H1 (cell line): ENCODE results near the gene DTX2. TPM values are rescaled to one million over a fixed set of nuclear protein-coding genes. Genes with fewer than 3 reads are reported as not detected.
"Not testable (repeated sequence)": the region's sequence is repeated elsewhere in the genome, so short reads cannot be mapped to it uniquely, and the experiment has no call there.

Source experiments
- CTCF ChIA-PET: fragments of 300-600 bp; sonication (Branson Sonifier 250); formaldehyde crosslinking; loops from one replicate; lab custom pipeline; 2021; ENCODE audit not compliant: partially characterized antibody; lab: Charles Lee
- POLR2A ChIA-PET: fragments of 300-600 bp; sonication (Branson Sonifier 250); formaldehyde crosslinking; loops from one replicate; lab custom pipeline; 2021; ENCODE audit warnings: inconsistent platforms; ENCODE audit not compliant: partially characterized antibody; lab: Charles Lee
- DNase-seq, 2 experiments: peaks; one replicate each; pipeline versions ENCODE4 v3.0.0 to v3.0.0-alpha.2; 2010 to 2022; ENCODE audit warnings: low spot score in 2 of 2, low read depth in 1 of 2, mixed read lengths in 1 of 2
- FAIRE-seq: peaks from 2 replicates; lab custom pipeline; 2011; peaks lifted over from hg19 to GRCh38; lab: Jason Lieb, UNC
- H2AFZ ChIP-seq: 2 replicates; pipeline ENCODE4 v1.8.1; 2012; ENCODE audit warnings: low read length, inconsistent platforms
- H2AK5ac ChIP-seq: 2 replicates; pipeline ENCODE4 v1.6.1; 2013; ENCODE audit warnings: low read depth, low read length
- H2BK120ac ChIP-seq: replicated peaks from 2 replicates; pipeline ENCODE3; 2013; ENCODE audit warnings: low read depth, low read length, inconsistent platforms
- H2BK12ac ChIP-seq: 2 replicates; pipeline ENCODE4 v1.6.1; 2013; ENCODE audit warnings: low read depth, low read length
- H2BK15ac ChIP-seq: 2 replicates; pipeline ENCODE4 v1.6.1; 2013; ENCODE audit warnings: low read length
- H2BK20ac ChIP-seq: 2 replicates; pipeline ENCODE4 v1.6.1; 2013; ENCODE audit warnings: low read length
- H2BK5ac ChIP-seq: 2 replicates; pipeline ENCODE4 v1.6.1; 2013; ENCODE audit warnings: low read depth, low read length
- H3K14ac ChIP-seq: 2 replicates; pipeline ENCODE4 v1.6.1; 2013; ENCODE audit warnings: inconsistent platforms; ENCODE audit not compliant: insufficient read length
- H3K18ac ChIP-seq: 2 replicates; pipeline ENCODE4 v1.6.1; 2013; ENCODE audit warnings: low read length; ENCODE audit errors: extremely low read depth
- H3K23ac ChIP-seq: 2 replicates; pipeline ENCODE4 v1.6.1; 2013; ENCODE audit warnings: inconsistent platforms; ENCODE audit not compliant: insufficient read length
- H3K23me2 ChIP-seq: 2 replicates; pipeline ENCODE4 v1.6.1; 2013; ENCODE audit warnings: low read depth, low read length
- H3K27ac ChIP-seq: 2 replicates; pipeline ENCODE4 v1.6.1; 2011; ENCODE audit warnings: low read depth, low read length, inconsistent platforms
- H3K27me3 ChIP-seq, 4 experiments: replicated peaks in 1 of 4; 1 replicate in 1 of 4; 2 replicates in 3 of 4; pipeline versions ENCODE4 v1.6.1 to v1.8.1; 2011 to 2013; ENCODE audit warnings: low read length in 3 of 4, mild to moderate bottlenecking in 3 of 4, inconsistent platforms in 2 of 4, mixed read lengths in 2 of 4, moderate library complexity in 1 of 4; ENCODE audit not compliant: control insufficient read depth in 3 of 4, insufficient read depth in 3 of 4; ENCODE audit errors: extremely low read depth in 1 of 4
- H3K36me3 ChIP-seq, 4 experiments: 2 replicates each; pipeline versions ENCODE4 v1.6.1 to v1.8.1; 2011 to 2013; ENCODE audit warnings: mild to moderate bottlenecking in 4 of 4, low read length in 3 of 4, moderate library complexity in 2 of 4, control low read depth in 1 of 4, inconsistent platforms in 1 of 4; ENCODE audit not compliant: insufficient read depth in 4 of 4, control insufficient read depth in 2 of 4
- H3K4ac ChIP-seq: replicated peaks from 2 replicates; pipeline ENCODE3; 2013; ENCODE audit warnings: low read length, low read depth, mixed read lengths, inconsistent platforms; ENCODE audit not compliant: insufficient read length
- H3K4me1 ChIP-seq, 4 experiments: replicated peaks in 1 of 4; 1 replicate in 1 of 4; 2 replicates in 3 of 4; pipeline versions ENCODE4 v1.6.1 to v1.8.1; 2011 to 2013; ENCODE audit warnings: low read length in 3 of 4, inconsistent platforms in 2 of 4, mixed read lengths in 1 of 4; ENCODE audit not compliant: insufficient read depth in 4 of 4, control insufficient read depth in 3 of 4
- H3K4me2 ChIP-seq, 2 experiments: 2 replicates each; pipeline versions ENCODE4 v1.6.1 to v1.8.1; 2011 to 2013; ENCODE audit warnings: low read depth in 2 of 2, low read length in 2 of 2, control low read depth in 1 of 2, inconsistent platforms in 1 of 2, mild to moderate bottlenecking in 1 of 2; ENCODE audit not compliant: insufficient read depth in 1 of 2
- H3K4me3 ChIP-seq, 4 experiments: fragments of 200-600, 300-600 bp in 1 of 4; sonication (generic), shearing (Covaris generic), sonication (Bioruptor Twin) in 1 of 4; 2 replicates each; pipeline versions ENCODE4 v1.5.1 to v1.8.1; 2011 to 2016; ENCODE audit warnings: low read length in 4 of 4, low read depth in 3 of 4, control low read depth in 2 of 4, inconsistent platforms in 2 of 4, mild to moderate bottlenecking in 2 of 4, mixed read lengths in 1 of 4, moderate library complexity in 1 of 4; ENCODE audit not compliant: insufficient read depth in 2 of 4; ENCODE audit errors: extremely low read depth in 1 of 4
- H3K56ac ChIP-seq: replicated peaks from 2 replicates; pipeline ENCODE3; 2013; ENCODE audit warnings: low read depth, mild to moderate bottlenecking, mixed read lengths, low read length, inconsistent platforms; ENCODE audit not compliant: insufficient read length
- H3K79me1 ChIP-seq: 2 replicates; pipeline ENCODE4 v1.6.1; 2013; ENCODE audit warnings: low read depth, low read length, control low read depth
- H3K79me2 ChIP-seq, 2 experiments: 2 replicates each; pipeline versions ENCODE4 v1.6.1 to v1.8.1; 2012 to 2013; ENCODE audit warnings: low read length in 2 of 2, mild to moderate bottlenecking in 2 of 2, inconsistent platforms in 1 of 2; ENCODE audit not compliant: insufficient read depth in 2 of 2, control insufficient read depth in 1 of 2
- H3K9ac ChIP-seq, 4 experiments: replicated peaks in 1 of 4; 1 replicate in 1 of 4; 2 replicates in 3 of 4; pipeline versions ENCODE4 v1.6.1 to v1.8.1; 2011 to 2013; ENCODE audit warnings: low read depth in 3 of 4, low read length in 3 of 4, control low read depth in 2 of 4, mild to moderate bottlenecking in 2 of 4, moderate library complexity in 2 of 4, inconsistent platforms in 1 of 4; ENCODE audit errors: extremely low read depth in 1 of 4
- H3K9me3 ChIP-seq, 2 experiments: 2 replicates each; pipeline versions ENCODE4 v1.6.1 to v1.8.1; 2012 to 2013; ENCODE audit warnings: mild to moderate bottlenecking in 2 of 2, moderate library complexity in 2 of 2, control low read depth in 1 of 2, inconsistent platforms in 1 of 2, low read depth in 1 of 2, low read length in 1 of 2, mixed read lengths in 1 of 2; ENCODE audit not compliant: insufficient read depth in 2 of 2
- H4K20me1 ChIP-seq, 2 experiments: replicated peaks in 1 of 2; 2 replicates each; pipeline versions ENCODE3 to v1.8.1; 2011 to 2013; ENCODE audit warnings: inconsistent platforms in 2 of 2, low read length in 2 of 2, mild to moderate bottlenecking in 1 of 2; ENCODE audit not compliant: insufficient read depth in 2 of 2, control insufficient read depth in 1 of 2
- H4K5ac ChIP-seq: 2 replicates; pipeline ENCODE4 v1.6.1; 2013; ENCODE audit warnings: low read length, low read depth, mixed read lengths, inconsistent platforms; ENCODE audit not compliant: insufficient read length
- H4K8ac ChIP-seq: 2 replicates; pipeline ENCODE4 v1.8.0; 2013; ENCODE audit warnings: mild to moderate bottlenecking, moderate library complexity, low read length, inconsistent platforms; ENCODE audit not compliant: insufficient read depth; ENCODE audit errors: extremely low read depth
- H4K91ac ChIP-seq: replicated peaks from 2 replicates; pipeline ENCODE3; 2013; ENCODE audit warnings: low read length, mixed read lengths, inconsistent platforms; ENCODE audit not compliant: insufficient read length
- BACH1 ChIP-seq: IDR thresholded peaks from 2 replicates; pipeline ENCODE4 v1.6.1; 2012; ENCODE audit warnings: low read length, improper control_type of control experiment
- CBX5 ChIP-seq: fragments of 300-800, 300-1000 bp; sonication (generic); IDR thresholded peaks from 2 replicates; pipeline ENCODE4 v1.7.1; 2016; ENCODE audit warnings: antibody characterized with exemption, low read length, low read depth
- SIN3A ChIP-seq, 2 experiments: IDR thresholded peaks in 1 of 2; conservative IDR thresholded peaks in 1 of 2; 2 replicates each; pipeline ENCODE4 v1.6.1; 2011 to 2012; ENCODE audit warnings: low read length in 2 of 2, improper control_type of control experiment in 1 of 2, low read depth in 1 of 2, mild to moderate bottlenecking in 1 of 2
- SIX5 ChIP-seq: IDR thresholded peaks from 2 replicates; pipeline ENCODE4 v1.6.1; 2011; ENCODE audit warnings: mild to moderate bottlenecking, low read depth, low read length
- USF2 ChIP-seq: IDR thresholded peaks from 2 replicates; pipeline ENCODE4 v1.6.1; 2011; ENCODE audit warnings: low read length, improper control_type of control experiment
- WGBS, 2 experiments: shearing (Covaris generic) in 1 of 2; methylation state at CpG; one replicate each; pipeline versions ENCODE4 v1.1.6 to v1.1.7; 2013 to 2015; ENCODE audit warnings: low lambda C conversion rate in 2 of 2, mixed read lengths in 2 of 2, inconsistent platforms in 1 of 2, low coverage in 1 of 2, missing lambda C conversion rate in 1 of 2; ENCODE audit not compliant: insufficient replicate concordance in 2 of 2, insufficient coverage in 1 of 2, insufficient read length in 1 of 2; ENCODE audit errors: extremely low coverage in 1 of 2, missing lambda C conversion rate in 1 of 2; 5-methylcytosine and 5-hydroxymethylcytosine counted together
- polyA plus RNA-seq, 7 experiments: library from polyadenylated mRNA; depleted of rRNA in 3 of 7; stranded (reverse) in 5 of 7; unstranded in 2 of 7; fragments of >200 nt in 5 of 7; fragments of 200-250 nt in 2 of 7; gene quantifications; 1 replicate in 5 of 7; 2 replicates in 1 of 7; 4 replicates in 1 of 7; pipeline versions ENCODE4 v1.2.1 to v1.2.3, GENCODE V29; 2011 to 2013; ENCODE audit warnings: missing spikeins in 2 of 7, mixed read lengths in 2 of 7
- total RNA-seq: library from RNA; stranded (reverse); fragmentation: NEBNext Ultra II Directional; extraction: Animal tissue kit (Norgen Biotek cat#: 25700); gene quantifications from 2 replicates; pipeline ENCODE4 v1.2.1, GENCODE V29; 2021

Gene DTX2
- total and polyA plus RNA-seq, 2 of the 8 experiments (the other 6 are each of a cell fraction or from before 2014, with no cell fraction given): 37.4 to 59.1 TPM

DNA sequence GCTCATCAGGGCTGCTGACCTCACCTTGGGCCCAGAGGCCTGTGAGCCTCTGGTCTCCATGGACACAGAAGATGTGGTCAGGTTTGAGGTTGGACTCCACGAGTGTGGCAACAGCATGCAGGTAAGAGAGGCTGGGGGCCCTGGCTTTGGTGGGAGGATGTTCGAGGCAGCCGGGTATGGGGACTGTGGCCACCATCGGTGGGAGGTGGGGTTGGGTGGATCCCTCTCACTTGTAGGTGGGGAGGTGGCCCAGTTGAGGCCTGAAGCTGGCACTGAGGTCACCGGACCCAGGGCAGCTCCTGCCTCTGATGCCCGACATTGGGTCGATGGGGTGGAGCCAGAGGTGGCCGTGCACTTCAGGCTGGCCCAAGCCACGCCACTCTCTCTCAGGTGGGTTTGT lies 36.4 kb upstream of the DTX2 start (continued):
- TF ChIP-seq SIN3A (conservative IDR thresholded peaks at IDR 0.05 in 1 of 2, IDR thresholded peaks at IDR 0.05 in 1 of 2; ENCODE audit: low read depth in 1 of 2, low read length in 2 of 2) (no peak), SIX5 (no peak), CBX5 (no peak), USF2 (no peak), BACH1 (no peak)

GRCh38 chr7:76425558-76425957 lies 36.0 kb upstream of the DTX2 start:
- H3K4me2 ChIP-seq, H3K4me3 ChIP-seq, H3K56ac ChIP-seq, H3K18ac ChIP-seq, H3K9me3 ChIP-seq, H3K4ac ChIP-seq, H3K79me1 ChIP-seq, H4K8ac ChIP-seq, H2AK5ac ChIP-seq, H3K27ac ChIP-seq, H3K79me2 ChIP-seq, H3K4me1 ChIP-seq, H3K27me3 ChIP-seq, H2BK12ac ChIP-seq, H3K23ac ChIP-seq, H2AFZ ChIP-seq, DNase-seq, H3K9ac ChIP-seq, H3K23me2 ChIP-seq, H4K5ac ChIP-seq, H2BK120ac ChIP-seq, FAIRE-seq, H3K36me3 ChIP-seq, H4K20me1 ChIP-seq, H3K14ac ChIP-seq, POLR2A ChIA-PET, H2BK20ac ChIP-seq, H2BK5ac ChIP-seq: not testable (repeated sequence)
- peak overlapping the region; percentile 92; the same call in 1 of the 2 replicates for H2BK15ac ChIP-seq
- CTCF ChIA-PET: interaction anchor here (0.6 kb wide), 1 partner anchor 66 kb away, joined by 3 read pairs; no protein-coding TSS in a partner anchor
- peak overlapping the region; percentile 65 for H4K91ac ChIP-seq
- WGBS, 2 experiments: 83% methylated on average over 4 of the region's 4 CpGs; no CpG with 5 or more reads in 1 of the 2 experiments
